ENCODE results near the gene TAC4. TPM values are rescaled to one million over a fixed set of nuclear protein-coding genes. Genes with fewer than 3 reads are reported as not detected.

TAC4 gene
- total and polyA plus RNA-seq, 2 donors (not counting 1 experiment from before 2014, with no cell fraction given) = not detected

DNA sequence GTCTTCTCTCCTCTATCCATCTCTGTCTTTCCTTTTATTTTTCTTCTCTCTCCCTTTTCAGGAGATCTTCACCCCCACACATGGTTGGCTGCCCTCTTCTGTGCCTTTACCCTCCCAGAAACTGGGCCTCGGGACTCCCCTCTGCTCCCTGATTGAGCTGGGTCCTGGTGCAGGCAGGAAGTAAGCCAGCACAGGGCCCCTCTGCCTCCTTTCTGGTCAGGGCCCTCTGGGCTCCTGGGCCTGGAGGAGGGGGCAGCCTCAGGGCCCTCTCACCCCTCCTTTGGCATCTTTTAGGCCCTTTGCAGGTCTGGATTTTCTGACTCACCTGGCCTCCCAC lies 21.1 kb upstream of the TAC4 start:
- no peaks in the 10 kb centered on the region for H3K4me1 Mint-ChIP-seq
- ChIA-PET CTCF (interaction anchor here (1.8 kb wide), 1 partner anchor 128 kb away, joined by 6 read pairs; no protein-coding TSS in a partner anchor), POLR2A (no interaction called here)
- WGBS (ENCODE audit: insufficient coverage) = 20% methylated on average over 1 of the region's 1 CpG
- H3K27ac Mint-ChIP-seq = no peak overlapping the region
- DNase-seq (no peak), ATAC-seq (ENCODE audit: low read depth) (no peak)
- H3K4me3 Mint-ChIP-seq = no peak overlapping the region
- Histone ChIP-seq H4K20me1 (ENCODE audit: control insufficient read depth, insufficient read depth, low read length, poor library complexity, severe bottlenecking) (no peaks in the 10 kb centered on the region), H3K4me3 (ENCODE audit: control extremely low read depth in 1 of 5, extremely low read depth in 1 of 5, insufficient read depth in 1 of 5, low read depth in 2 of 5, low read length in 4 of 5) (no peak overlapping the region), H3K4me1 (ENCODE audit: control insufficient read depth in 2 of 2, insufficient read depth in 2 of 2, low read length in 2 of 2) (peaks cover 0 to 3% of the 10 kb centered on the region in 2 donors), H3K9me3 (ENCODE audit: control extremely low read depth in 1 of 3, control insufficient read depth in 2 of 3, insufficient read depth in 1 of 3, low read length in 2 of 3) (no peaks in the 10 kb centered on the region), H3K4me2 (replicated peaks; ENCODE audit: low read depth, low read length, poor library complexity, severe bottlenecking) (no peak overlapping the region), H3K27ac (ENCODE audit: low read length in 2 of 2) (no peak overlapping the region), H3K9ac (ENCODE audit: low read length) (no peak overlapping the region), H3K79me2 (ENCODE audit: control insufficient read depth, insufficient read depth, low read length) (no peaks in the 10 kb centered on the region), H3K36me3 (replicated peaks in 1 of 2; ENCODE audit: control extremely low read depth in 1 of 2, control insufficient read depth in 1 of 2, extremely low read depth in 1 of 2, insufficient read depth in 2 of 2, low read length in 1 of 2) (no peaks in the 10 kb centered on the region), H3K27me3 (replicated peaks in 1 of 4; ENCODE audit: control extremely low read depth in 1 of 4, control insufficient read depth in 3 of 4, insufficient read depth in 4 of 4, low read length in 3 of 4) (peaks cover 0 to 3% (median 1%) of the 10 kb centered on the region in 4 experiments), H2AFZ (ENCODE audit: insufficient read depth, low read depth, low read length, poor library complexity, severe bottlenecking) (no peak overlapping the region)
- no peaks in the 10 kb centered on the region for H3K9me3 Mint-ChIP-seq (ENCODE audit: insufficient read depth)
- intact Hi-C loops (cut with micrococcal nuclease) = loop anchor here (10.0 kb wide), 1 partner anchor 426 kb away; no protein-coding TSS in a partner anchor
- TF ChIP-seq EZH2 (IDR thresholded peaks at IDR 0.05; ENCODE audit: borderline replicate concordance, insufficient read depth, low read depth, low read length, poor library complexity, severe bottlenecking) = no peak
- TF ChIP-seq, protein P1, sequence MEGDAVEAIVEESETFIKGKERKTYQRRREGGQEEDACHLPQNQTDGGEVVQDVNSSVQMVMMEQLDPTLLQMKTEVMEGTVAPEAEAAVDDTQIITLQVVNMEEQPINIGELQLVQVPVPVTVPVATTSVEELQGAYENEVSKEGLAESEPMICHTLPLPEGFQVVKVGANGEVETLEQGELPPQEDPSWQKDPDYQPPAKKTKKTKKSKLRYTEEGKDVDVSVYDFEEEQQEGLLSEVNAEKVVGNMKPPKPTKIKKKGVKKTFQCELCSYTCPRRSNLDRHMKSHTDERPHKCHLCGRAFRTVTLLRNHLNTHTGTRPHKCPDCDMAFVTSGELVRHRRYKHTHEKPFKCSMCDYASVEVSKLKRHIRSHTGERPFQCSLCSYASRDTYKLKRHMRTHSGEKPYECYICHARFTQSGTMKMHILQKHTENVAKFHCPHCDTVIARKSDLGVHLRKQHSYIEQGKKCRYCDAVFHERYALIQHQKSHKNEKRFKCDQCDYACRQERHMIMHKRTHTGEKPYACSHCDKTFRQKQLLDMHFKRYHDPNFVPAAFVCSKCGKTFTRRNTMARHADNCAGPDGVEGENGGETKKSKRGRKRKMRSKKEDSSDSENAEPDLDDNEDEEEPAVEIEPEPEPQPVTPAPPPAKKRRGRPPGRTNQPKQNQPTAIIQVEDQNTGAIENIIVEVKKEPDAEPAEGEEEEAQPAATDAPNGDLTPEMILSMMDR (IDR thresholded peaks at IDR 0.05) = no peak
- peaks cover 31% of the 10 kb centered on the region for H3K27me3 Mint-ChIP-seq

DNA sequence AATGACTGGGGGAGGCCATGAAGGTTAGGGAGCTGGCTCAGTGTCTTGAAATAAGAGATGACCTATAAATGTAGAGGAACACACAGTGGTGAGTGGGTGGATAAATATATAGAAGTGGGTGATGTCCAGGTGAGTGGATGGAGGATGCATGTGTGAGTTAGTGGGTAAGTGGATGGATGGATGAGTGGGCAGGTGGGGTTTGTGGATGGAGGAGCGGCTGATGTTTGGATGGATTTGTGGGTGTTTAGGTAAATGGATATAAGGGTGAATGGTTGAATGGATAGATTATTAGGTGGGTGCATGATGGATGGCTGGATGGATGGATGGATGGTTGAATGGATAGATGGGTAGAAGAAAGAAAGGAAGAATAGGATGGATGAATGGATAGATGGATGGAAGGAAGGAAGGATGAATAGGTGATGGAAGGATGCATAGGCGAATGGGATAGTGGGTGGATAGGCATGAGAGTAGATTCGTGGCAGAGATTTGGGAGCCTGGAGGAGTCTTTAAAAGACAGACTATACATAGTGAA lies 19.1 kb upstream of the TAC4 start:
- Mint-ChIP-seq H3K27me3 (peaks cover 32% of the 10 kb centered on the region), H3K9me3 (ENCODE audit: insufficient read depth) (no peaks in the 10 kb centered on the region), H3K4me1 (no peaks in the 10 kb centered on the region), H3K27ac (no peak overlapping the region), H3K4me3 (no peak overlapping the region)
- Histone ChIP-seq H3K27me3 (replicated peaks in 1 of 4; ENCODE audit: control extremely low read depth in 1 of 4, control insufficient read depth in 3 of 4, insufficient read depth in 4 of 4, low read length in 3 of 4) (peaks cover 0 to 10% (median 1%) of the 10 kb centered on the region in 4 experiments), H3K9me3 (ENCODE audit: control extremely low read depth in 1 of 3, control insufficient read depth in 2 of 3, insufficient read depth in 1 of 3, low read length in 2 of 3) (no peaks in the 10 kb centered on the region), H3K4me1 (ENCODE audit: control insufficient read depth in 2 of 2, insufficient read depth in 2 of 2, low read length in 2 of 2) (no peaks in the 10 kb centered on the region), H3K9ac (ENCODE audit: low read length) (no peak overlapping the region), H3K4me3 (ENCODE audit: control extremely low read depth in 1 of 5, extremely low read depth in 1 of 5, insufficient read depth in 1 of 5, low read depth in 2 of 5, low read length in 4 of 5) (no peak overlapping the region), H3K36me3 (replicated peaks in 1 of 2; ENCODE audit: control extremely low read depth in 1 of 2, control insufficient read depth in 1 of 2, extremely low read depth in 1 of 2, insufficient read depth in 2 of 2, low read length in 1 of 2) (no peaks in the 10 kb centered on the region), H3K4me2 (replicated peaks; ENCODE audit: low read depth, low read length, poor library complexity, severe bottlenecking) (no peak overlapping the region), H3K27ac (ENCODE audit: low read length in 2 of 2) (no peak overlapping the region), H2AFZ (ENCODE audit: insufficient read depth, low read depth, low read length, poor library complexity, severe bottlenecking) (no peak overlapping the region), H3K79me2 (ENCODE audit: control insufficient read depth, insufficient read depth, low read length) (no peaks in the 10 kb centered on the region), H4K20me1 (ENCODE audit: control insufficient read depth, insufficient read depth, low read length, poor library complexity, severe bottlenecking) (no peaks in the 10 kb centered on the region)
- no peak for DNase-seq
- intact Hi-C loops (cut with micrococcal nuclease) = loop anchor here (10.0 kb wide), 1 partner anchor 428 kb away; no protein-coding TSS in a partner anchor
- POLR2A ChIA-PET = no interaction called here
- WGBS (ENCODE audit: insufficient coverage) = 97% methylated on average over 2 of the region's 3 CpGs
- ATAC-seq (ENCODE audit: low read depth) = no peak
- CTCF ChIA-PET = interaction anchor here (0.6 to 2.1 kb wide), 4 partner anchors 14 to 131 kb away, joined by 3 to 8 read pairs (median 6); no protein-coding TSS in a partner anchor
- TF ChIP-seq, protein P1 (IDR thresholded peaks at IDR 0.05) = no peak
- no peak for TF ChIP-seq EZH2 (IDR thresholded peaks at IDR 0.05; ENCODE audit: borderline replicate concordance, insufficient read depth, low read depth, low read length, poor library complexity, severe bottlenecking)

All from B cell (primary cell).